GM19395 (cell line): ENCODE data around the gene OR10AG1.

Experiments used
- ATAC-seq: cut with Tn5 transposase; IDR thresholded peaks from one replicate; pipeline ENCODE4 v1.9.1; 2021; ENCODE audit warnings: mild to moderate bottlenecking, moderate library complexity; ENCODE audit not compliant: unreplicated experiment

The OR10AG1 gene

GRCh38 chr11:55969845-55970244, at the start of gene OR10AG1:
Gene OR10AG1, minus strand, starts transcription at chr11:55969945. Its CDS starts 38 bp downstream, at chr11:55969907.
- no peak for ATAC-seq

DNA sequence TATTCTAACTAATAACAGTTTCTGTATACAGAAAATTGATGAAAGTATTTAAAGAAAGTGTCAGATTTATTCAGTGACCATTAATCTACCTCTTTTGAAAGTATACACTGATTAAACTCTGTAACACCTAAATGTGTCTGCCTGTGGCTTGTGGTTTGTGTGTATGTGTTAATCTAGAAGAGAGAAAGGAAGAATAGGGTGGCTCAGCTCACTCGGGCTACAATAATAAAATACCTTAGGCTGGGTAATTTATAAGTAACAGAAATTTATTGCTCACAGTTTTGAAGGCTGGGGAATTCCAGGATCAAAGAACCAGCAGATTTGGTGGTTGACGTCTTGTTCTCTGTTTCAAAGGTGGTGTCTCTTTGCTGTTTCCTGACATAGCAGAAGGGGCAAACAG, 44.1 kb upstream of the OR10AG1 start:
- no peak for ATAC-seq

- no peak for ATAC-seq
Measured at GRCh38 chr11:56010716-56011115, 41.0 kb upstream of the OR10AG1 start.

DNA sequence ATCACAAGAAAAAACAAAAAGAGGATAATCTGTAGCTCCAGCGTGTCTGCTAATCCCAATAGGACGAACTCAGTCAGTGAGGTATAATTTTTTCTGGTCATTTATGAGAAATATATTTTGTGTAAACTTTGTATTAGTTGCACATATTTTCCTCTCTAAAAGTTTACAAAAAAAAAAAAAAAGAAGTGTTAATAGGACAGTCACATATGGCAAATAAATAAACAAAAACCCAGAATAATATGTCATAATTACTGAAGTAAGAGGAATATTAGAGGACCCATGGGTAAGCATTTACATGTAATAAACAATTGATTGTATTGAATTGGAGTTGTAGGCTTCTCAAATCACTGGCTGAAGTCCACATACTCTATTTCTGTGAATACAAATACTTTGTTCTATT, 24.8 kb upstream of the OR10AG1 start, which contains the start of gene OR5F1:
OR5F1 (minus strand) TSS at position 101 of the 400 bp plus-strand sequence; CDS start at position 101, 0 bp downstream.
- no peak for ATAC-seq

- no peak for ATAC-seq
Measured at GRCh38 chr11:55970935-55971334, 1.2 kb upstream of the OR10AG1 start.

DNA sequence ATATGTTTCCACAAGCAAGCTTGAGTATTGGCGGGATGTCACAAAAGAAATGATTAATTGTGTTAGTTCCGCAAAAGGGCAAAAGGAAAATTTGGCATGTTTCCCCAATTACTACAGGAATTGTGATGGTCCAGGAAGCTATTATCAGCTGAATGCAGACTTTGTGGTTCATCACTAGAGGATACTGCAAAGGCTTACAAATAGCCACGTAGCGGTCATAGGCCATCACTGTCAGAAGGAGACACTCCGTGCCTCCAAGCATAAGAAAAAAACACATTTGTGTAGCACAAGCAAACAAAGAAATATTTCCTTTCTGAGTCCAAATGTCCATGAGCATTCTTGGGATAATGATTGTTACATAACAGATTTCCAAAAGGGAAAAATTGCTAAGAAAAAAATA, 1.8 kb downstream of the OR10AG1 start:
- ATAC-seq = no peak

DNA sequence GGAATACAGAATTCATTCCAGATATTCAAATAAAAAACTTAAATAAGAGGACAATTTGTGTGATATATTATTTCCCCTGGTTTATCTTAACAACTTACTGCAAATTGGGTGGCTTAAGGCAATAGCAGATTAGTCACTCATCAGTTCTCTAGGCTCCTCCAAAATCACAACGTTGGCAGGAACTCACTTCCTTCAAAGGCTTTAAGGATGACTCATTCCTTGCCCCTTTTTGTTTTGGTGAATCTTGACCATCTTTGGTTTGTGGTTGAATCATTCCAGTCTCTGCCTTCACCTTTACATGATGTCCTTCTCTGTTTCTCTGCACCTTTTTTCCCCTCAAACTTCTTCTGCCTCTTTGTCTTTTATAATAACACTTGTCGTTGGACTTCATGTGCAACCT, 3.4 kb downstream of the OR10AG1 start:
- no peak for ATAC-seq

DNA sequence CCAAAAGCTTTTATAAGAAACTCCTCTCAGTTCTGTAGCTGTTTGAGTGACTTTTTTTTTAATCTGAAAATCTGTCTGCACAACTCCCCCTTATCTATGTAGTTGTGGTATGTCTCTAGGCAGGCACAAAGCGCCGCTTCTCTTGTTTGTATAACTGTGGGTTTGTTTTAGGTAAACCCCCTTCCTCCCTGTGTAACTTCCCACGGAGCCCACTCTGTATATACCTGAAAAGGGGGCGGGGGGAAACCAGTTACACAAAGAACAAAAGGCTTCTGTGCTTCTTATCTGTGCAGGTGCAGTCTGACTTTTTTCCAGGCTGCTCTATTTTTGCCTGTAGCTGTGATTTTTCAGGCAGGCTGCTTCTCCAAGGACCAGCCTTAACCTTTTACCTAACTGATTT, 13.2 kb downstream of the OR10AG1 start:
- no peak for ATAC-seq

DNA sequence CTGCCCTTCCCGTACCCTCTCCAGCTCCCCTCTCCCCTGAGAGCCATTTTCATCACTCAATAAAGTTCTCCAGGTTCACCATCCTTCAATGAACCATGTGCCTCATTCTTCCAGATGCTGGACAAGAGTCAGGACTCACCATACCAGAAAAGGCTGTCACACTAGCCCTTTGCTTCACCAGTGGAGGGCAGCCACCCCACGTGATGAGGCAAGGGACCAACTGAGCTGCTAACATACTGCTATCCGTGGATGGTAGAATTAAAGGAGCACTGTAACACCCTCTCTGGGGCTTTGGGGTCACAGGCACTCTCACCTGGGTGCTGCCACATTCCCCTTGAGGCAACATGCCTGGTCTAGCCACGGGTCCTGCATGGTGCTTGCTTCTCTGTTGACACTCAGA, 20.4 kb downstream of the OR10AG1 start:
- ATAC-seq = no peak

- ATAC-seq = no peak
Measured at GRCh38 chr11:55942785-55943392, 26.9 kb downstream of the OR10AG1 start.

GRCh38 chr11:55936300-55936699, 33.4 kb downstream of the OR10AG1 start, which contains the start of gene OR5I1:
Gene OR5I1, minus strand, starts transcription at chr11:55936400. Its CDS starts 0 bp downstream, at chr11:55936400.
- ATAC-seq = no peak

GRCh38 chr11:55920537-55920936, 49.2 kb downstream of the OR10AG1 start:
- no peak for ATAC-seq
